ENCODE data around the gene ELF1. TPM values are rescaled to one million over a fixed set of nuclear protein-coding genes. Genes with fewer than 3 reads are reported as not detected.

ELF1 gene
- total and polyA plus RNA-seq, 2 donors (not counting 3 experiments of a cell fraction or from before 2014, with no cell fraction given) = 31.8 to 61.2 TPM

DNA sequence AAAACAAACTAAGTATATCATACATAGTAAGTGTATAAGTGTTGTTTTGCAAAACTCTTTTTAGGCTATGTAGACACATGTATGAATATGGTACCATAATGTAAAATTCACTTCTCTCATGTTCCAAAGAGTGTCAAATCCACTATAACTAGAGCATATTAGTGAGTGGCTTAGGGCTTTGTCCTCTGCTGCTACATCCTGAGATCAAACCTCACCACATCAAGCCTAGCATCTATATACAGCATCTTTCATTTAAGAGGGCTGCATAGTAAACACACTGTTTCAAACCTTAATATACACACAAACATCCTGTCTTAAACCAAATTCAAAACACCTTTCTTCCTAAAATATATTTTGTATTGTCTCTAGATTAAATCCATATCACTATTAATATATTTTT, 38.7 kb downstream of the ELF1 start:
- H3K4me3 ChIP-seq (replicated peaks in 1 of 3; ENCODE audit: insufficient read depth in 1 of 3, low read depth in 1 of 3, low read length in 3 of 3) = peak overlapping the region; percentile 51 to 97 (median 91)
- intact Hi-C loops (cut with micrococcal nuclease) = loop anchor here (10.0 kb wide), 1 partner anchor 154 kb away; the partner anchor contains the start of gene KBTBD6
- CTCF ChIA-PET = interaction anchor here (1.7 kb wide), 1 partner anchor 79 kb away, joined by 6 read pairs; no protein-coding TSS in a partner anchor
- H3K36me3 ChIP-seq (ENCODE audit: control insufficient read depth in 2 of 2, extremely low read depth in 1 of 2, insufficient read depth in 2 of 2, low read length in 2 of 2) = peaks cover 0 to 1% of the 10 kb centered on the region in 2 experiments
- POLR2A ChIA-PET = no interaction called here
- H3K27ac ChIP-seq (ENCODE audit: insufficient read depth, low read depth, low read length) = peak overlapping the region; percentile 99
- FAIRE-seq (no peak), DNase-seq (ENCODE audit: low read depth, low spot score) (peak; percentile 46)
- no peaks in the 10 kb centered on the region for H3K9me3 ChIP-seq (replicated peaks; ENCODE audit: control insufficient read depth, insufficient read depth, low read length)
- no peak overlapping the region for H2AFZ ChIP-seq (ENCODE audit: low read depth, low read length)
- H3K4me1 ChIP-seq (ENCODE audit: control insufficient read depth, extremely low read depth, insufficient read depth, low read length) = peaks cover 61% of the 10 kb centered on the region
- peak overlapping the region; percentile 100 for H3K9ac ChIP-seq (replicated peaks; ENCODE audit: extremely low read depth, insufficient read depth, low read length)
- H3K79me2 ChIP-seq (ENCODE audit: control insufficient read depth, insufficient read depth, low read length) = peaks cover 87% of the 10 kb centered on the region
- no peaks in the 10 kb centered on the region for H4K20me1 ChIP-seq (replicated peaks; ENCODE audit: control insufficient read depth, extremely low read depth, insufficient read depth, low read length)
- H3K9me1 ChIP-seq (replicated peaks; ENCODE audit: control insufficient read depth, extremely low read depth, insufficient read depth, low read length) = no peaks in the 10 kb centered on the region
- peak overlapping the region; percentile 100 for H3K4me2 ChIP-seq (ENCODE audit: insufficient read depth, low read length)
- BruUV-seq (replicated peaks) = no TSS peak
- TF ChIP-seq FOS (IDR thresholded peaks at IDR 0.05; ENCODE audit: borderline replicate concordance, insufficient read depth, low read length) (no peak), GATA2 (IDR thresholded peaks at IDR 0.05; ENCODE audit: insufficient read depth, insufficient read length, low read depth, low read length) (no peak), JUN (IDR thresholded peaks at IDR 0.05; ENCODE audit: borderline replicate concordance, insufficient read depth, insufficient read length, low read depth) (no peak), POLR2A (IDR thresholded peaks at IDR 0.05; ENCODE audit: low read depth, low read length) (no peak), EZH2 (IDR thresholded peaks at IDR 0.05; ENCODE audit: borderline replicate concordance, low read depth, low read length, severe bottlenecking) (no peak), POLR2AphosphoS5 (IDR thresholded peaks at IDR 0.05; ENCODE audit: insufficient read depth, low read depth, low read length) (no peak), MYC (IDR thresholded peaks at IDR 0.05; ENCODE audit: low read depth, low read length) (no peak)
- TF ChIP-seq, protein P1, sequence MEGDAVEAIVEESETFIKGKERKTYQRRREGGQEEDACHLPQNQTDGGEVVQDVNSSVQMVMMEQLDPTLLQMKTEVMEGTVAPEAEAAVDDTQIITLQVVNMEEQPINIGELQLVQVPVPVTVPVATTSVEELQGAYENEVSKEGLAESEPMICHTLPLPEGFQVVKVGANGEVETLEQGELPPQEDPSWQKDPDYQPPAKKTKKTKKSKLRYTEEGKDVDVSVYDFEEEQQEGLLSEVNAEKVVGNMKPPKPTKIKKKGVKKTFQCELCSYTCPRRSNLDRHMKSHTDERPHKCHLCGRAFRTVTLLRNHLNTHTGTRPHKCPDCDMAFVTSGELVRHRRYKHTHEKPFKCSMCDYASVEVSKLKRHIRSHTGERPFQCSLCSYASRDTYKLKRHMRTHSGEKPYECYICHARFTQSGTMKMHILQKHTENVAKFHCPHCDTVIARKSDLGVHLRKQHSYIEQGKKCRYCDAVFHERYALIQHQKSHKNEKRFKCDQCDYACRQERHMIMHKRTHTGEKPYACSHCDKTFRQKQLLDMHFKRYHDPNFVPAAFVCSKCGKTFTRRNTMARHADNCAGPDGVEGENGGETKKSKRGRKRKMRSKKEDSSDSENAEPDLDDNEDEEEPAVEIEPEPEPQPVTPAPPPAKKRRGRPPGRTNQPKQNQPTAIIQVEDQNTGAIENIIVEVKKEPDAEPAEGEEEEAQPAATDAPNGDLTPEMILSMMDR (IDR thresholded peaks at IDR 0.05; ENCODE audit: extremely low read depth in 1 of 2, insufficient read depth in 1 of 2, low read depth in 1 of 2, low read length in 2 of 2) = no peak
- dilution Hi-C loops (cut with MboI; ENCODE audit: extremely low pct_ligation_motif_present, low sequenced_read_pairs) = no loop called here
- H3K27me3 ChIP-seq (ENCODE audit: control insufficient read depth in 2 of 2, insufficient read depth in 2 of 2, low read length in 2 of 2) = no peaks in the 10 kb centered on the region
